ENCODE measurements around the gene DACT2.

DNA sequence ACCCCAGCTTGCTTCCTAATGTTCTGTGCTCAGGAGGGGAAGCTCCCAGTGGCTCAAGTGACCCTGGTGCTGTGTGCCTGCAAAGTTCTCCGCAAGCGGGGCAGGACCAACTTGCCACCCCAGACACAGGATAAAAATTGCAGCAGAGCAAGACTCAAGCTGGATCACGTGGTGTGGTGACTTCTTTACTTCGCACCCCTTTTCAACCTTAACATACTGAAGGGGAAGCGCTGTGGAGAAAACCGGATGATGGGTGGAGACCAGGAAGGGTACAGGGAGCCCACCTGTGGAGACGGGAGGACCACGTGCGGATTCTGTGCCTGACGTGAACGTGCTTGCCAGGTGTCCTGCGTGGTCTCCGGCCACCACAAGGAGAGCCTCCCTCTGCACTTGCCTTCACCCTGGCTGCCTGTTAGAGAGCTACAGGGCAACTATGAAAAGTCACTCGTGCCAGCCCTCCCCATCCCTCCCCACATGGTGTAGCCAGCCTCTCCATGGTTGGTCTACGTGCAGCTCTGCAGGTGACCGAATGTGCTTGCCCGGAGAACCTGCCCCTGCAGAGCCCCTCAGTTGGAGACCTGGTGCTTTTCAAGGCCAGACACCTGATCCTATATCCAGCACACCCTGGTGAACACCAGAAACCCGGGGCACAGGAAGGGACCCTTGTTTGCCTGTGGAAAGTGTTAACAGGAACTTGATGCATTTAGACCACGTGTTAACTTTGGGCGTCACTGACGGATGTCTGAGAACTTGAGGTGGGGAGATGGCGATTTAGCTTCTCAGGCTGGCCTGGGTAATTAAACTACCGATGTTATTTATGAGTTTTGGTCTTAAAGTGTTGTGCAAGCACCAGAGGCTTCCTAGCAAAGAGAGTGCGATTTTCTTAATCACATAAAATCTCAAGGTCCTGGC, 23.9 kb upstream of the DACT2 start:
- TF ChIP-seq, protein P1, sequence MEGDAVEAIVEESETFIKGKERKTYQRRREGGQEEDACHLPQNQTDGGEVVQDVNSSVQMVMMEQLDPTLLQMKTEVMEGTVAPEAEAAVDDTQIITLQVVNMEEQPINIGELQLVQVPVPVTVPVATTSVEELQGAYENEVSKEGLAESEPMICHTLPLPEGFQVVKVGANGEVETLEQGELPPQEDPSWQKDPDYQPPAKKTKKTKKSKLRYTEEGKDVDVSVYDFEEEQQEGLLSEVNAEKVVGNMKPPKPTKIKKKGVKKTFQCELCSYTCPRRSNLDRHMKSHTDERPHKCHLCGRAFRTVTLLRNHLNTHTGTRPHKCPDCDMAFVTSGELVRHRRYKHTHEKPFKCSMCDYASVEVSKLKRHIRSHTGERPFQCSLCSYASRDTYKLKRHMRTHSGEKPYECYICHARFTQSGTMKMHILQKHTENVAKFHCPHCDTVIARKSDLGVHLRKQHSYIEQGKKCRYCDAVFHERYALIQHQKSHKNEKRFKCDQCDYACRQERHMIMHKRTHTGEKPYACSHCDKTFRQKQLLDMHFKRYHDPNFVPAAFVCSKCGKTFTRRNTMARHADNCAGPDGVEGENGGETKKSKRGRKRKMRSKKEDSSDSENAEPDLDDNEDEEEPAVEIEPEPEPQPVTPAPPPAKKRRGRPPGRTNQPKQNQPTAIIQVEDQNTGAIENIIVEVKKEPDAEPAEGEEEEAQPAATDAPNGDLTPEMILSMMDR (IDR thresholded peaks at IDR 0.05; ENCODE audit: low read depth, low read length) = no peak
- TF ChIP-seq MYC (IDR thresholded peaks at IDR 0.05; ENCODE audit: low read depth, low read length) (no peak), POLR2A (IDR thresholded peaks at IDR 0.05; ENCODE audit: extremely low read depth, insufficient read length) (no peak)
